8988T (cell line): Measurements from ENCODE around the gene ARHGEF37.
"Not testable (repeated sequence)": the region's sequence is repeated elsewhere in the genome, so short reads cannot be mapped to it uniquely, and the experiment has no call there.

Experiments used
- DNase-seq: peaks from one replicate; pipeline ENCODE4 v3.0.0; 2011

ARHGEF37 gene, protein sequence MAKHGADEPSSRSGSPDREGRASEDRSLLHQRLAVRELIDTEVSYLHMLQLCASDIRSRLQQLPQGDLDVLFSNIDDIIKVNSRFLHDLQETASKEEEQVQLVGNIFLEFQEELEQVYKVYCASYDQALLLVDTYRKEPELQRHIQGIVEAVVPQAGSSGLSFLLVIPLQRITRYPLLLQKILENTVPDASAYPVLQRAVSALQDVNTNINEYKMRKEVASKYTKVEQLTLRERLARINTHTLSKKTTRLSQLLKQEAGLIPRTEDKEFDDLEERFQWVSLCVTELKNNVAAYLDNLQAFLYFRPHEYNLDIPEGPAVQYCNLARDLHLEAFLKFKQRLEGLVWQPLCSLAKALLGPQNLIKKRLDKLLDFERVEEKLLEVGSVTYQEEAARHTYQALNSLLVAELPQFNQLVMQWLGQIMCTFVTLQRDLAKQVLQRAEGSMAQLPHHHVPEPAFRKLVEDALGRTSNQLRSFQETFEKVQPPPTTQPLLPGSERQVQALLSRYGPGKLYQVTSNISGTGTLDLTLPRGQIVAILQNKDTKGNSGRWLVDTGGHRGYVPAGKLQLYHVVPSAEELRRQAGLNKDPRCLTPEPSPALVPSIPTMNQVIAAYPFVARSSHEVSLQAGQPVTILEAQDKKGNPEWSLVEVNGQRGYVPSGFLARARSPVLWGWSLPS

DNA sequence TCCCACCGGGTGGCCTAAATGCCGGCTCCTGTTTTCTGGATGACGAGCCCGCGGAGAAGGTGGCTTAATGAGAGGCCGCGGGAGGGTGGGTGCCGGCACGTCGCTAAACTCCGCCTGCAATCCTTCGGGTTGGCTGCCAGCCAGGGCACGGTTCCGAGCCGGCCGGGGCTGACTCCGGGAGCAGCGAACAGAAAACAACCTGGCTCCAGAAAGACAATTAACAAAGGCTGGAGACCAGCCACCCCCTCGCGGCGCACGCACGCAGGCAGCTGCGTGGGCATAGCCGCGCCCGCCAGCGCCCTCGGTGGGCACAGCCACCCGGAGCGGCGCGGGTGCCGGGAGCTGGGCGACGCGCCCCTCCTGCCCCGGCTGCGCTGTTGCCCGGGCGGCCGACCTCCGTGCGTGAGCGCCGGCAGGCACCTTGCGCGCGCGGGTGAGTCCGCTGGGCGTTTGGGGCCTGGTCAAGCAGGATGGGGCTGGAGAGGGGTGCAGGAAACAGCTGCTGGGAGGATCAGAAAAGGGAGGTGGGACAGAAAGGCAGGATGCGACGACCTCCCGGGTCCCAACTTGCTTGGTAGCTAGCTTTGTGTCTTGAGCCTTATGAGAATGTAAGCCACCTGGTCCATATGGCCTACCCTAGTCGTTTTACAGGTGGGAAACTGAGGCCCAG, at the start of gene ARHGEF37:
Gene ARHGEF37, plus strand, starts transcription at position 307 of the 670 bp plus-strand sequence. CDS start 16,272 bp downstream, outside the sequence.
- no peak for DNase-seq

DNA sequence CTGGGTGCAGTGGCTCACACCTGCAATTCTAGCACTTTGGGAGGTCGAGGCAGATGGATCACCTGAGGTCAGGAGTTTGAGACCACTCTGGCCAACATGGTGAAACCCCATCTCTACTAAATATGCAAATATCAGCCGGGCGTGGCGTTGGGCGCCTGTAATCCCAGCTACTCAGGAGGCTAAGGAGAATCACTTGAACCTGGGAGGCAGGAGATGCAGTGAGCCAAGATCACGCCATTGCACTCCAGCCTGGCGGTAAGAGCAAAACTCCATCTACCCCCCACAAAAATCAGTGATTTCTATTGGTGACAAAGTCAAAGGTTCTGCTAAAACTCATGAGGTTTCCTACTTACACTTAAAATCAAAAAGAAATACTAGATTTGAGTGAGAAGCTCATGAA, 48.9 kb upstream of the ARHGEF37 start:
- DNase-seq = no peak

DNA sequence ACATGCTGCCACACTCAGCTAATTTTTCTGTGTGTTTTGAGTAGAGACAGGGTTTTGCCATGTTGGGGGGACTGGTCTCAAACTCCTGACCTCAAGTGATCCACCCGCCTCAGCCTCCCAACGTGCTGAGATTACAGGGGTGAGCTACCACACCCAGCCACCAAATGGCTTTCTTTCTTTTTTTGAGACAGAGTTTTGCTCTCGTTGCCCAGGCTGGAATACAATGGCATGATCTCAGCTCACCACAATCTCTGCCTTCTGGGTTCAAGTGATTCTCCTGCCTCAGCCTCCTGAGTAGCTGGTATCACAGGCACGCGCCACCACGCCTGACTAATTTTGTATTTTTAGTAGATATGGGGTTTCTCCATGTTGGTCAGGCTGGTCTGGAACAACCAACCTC, 45.5 kb upstream of the ARHGEF37 start:
- DNase-seq = not testable (repeated sequence)

DNA sequence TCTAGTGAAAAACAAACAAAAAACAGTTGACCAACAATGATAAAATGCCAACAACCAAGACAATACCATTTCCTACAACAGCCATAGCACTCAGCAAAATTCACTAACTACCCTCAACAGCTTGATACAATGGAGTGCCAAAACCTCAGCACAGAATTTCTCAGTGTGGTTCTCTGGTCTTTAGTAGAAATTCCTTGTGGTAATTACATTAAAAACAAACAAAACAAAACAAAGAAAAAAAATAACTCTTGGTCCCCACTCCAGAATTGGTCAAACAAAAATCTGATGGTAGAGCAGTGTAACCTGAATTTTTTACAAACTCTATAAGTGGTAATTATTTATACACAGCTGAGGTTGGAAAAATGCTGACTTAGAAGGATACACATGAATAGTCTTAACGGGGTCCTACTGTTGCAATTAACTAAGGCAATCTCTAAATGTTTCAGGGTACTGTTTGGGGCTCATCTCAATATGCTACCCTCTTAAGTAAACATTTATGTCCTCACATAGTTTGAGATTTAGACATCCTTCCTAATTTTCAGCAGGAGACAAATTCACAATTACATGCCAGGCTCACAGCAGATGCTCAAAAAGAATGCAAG, 43.8 kb upstream of the ARHGEF37 start:
- DNase-seq = no peak

DNA sequence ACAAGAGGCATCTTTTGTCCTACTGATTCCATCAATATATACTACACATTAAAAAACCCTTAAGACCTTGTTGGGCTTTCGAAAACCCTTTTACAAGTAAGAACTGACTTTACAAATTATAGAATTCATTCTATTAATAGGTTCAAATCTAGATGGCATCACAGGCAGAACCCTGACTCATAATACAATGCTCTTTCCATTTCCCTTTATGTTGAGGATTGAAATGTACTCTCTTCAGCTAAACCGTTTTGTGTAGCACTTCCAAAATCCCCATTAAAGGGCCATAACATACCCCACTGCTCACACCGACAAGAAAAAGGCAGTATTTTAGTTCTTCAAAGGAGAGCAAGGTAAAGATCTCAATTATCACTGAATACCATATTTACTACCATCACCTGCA, 41.2 kb upstream of the ARHGEF37 start:
- DNase-seq = no peak

DNA sequence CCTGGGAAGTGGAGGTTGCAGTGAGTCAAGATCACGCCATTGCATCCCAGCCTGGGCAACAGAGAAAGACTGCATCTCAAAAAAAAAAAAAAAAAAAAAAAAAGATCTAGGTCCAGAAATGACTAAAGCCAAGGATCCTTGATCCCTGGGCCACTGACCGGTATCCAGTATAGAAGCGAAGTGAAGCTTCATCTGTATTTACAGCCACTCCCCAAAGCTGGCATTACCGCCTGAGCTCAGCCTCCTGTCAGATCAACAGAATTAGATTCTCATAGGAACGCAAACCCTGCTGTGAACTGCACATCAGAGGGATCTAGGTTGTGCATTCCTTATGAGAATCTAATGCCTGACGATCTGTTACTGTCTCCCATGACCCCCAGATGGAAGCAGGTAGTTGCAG, 39.4 kb upstream of the ARHGEF37 start:
- DNase-seq = no peak

DNA sequence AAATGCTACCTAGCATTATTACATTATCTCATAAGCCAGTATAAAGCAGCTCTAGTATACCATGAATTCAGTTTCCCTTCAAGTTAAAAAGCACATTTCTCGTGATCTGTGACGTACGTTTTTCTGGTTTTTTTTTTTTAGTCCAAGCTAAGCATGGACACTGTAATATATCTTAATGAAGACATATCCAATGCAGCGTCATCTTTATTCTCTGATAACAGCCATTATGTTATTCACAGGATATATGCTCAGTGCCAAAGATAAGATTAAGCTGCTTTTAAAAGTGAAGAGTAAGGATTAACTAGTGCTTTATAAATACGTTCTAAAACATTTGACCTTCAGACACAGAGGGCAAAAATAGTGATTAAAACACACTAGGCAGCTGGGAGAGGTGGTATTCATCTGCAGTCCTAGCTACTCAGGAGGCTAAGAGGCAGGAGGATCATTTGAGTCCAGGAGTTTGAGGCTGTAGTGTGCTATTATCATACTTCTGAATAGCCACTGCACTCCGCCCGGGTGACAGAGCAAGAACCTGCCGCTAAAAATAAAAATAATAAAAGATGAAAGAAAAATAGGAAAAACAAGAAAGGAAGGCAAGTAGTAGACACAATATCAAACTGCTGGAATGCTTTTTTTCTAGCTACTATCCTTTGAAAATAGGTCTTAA, 37.8 kb upstream of the ARHGEF37 start:
- no peak for DNase-seq

DNA sequence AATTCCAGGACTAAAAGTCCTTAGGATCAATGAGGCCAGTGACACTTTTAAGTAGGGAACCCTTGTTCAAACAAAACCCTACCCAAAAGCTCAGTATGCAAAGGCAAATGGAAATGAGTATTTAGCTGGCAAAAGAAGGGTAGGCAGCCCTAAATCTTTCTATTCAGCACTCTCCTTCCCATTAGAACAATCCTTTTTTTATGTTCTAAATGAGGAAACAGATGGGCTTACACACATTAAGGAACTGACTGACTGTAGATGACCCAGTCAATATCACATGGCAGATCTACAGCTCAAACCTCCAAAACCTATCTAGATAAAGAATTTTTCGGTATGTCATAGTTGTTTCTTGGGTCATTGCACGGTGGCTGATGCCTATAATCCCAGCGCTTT, 37.3 kb upstream of the ARHGEF37 start:
- DNase-seq = no peak

DNA sequence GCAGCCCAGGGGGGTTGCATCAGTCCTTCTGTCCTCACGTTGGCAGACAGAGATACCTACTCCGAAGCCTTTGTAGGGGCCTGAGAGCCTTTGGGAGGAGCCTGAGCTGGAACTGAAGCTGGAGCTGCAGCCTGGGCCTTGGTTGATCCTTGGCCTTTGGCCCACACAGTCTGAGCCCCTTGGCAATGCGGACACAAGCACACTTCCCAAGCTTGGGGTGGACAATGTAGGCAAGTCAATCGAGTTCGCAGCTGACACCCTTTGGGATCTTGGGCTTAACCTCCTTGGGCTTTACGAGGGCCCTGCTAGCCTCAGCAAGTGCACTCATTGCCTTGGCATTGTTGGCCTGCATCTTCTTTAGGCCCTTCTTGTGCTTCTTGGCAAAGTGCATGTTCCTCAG, 36.0 kb upstream of the ARHGEF37 start:
- no peak for DNase-seq

DNA sequence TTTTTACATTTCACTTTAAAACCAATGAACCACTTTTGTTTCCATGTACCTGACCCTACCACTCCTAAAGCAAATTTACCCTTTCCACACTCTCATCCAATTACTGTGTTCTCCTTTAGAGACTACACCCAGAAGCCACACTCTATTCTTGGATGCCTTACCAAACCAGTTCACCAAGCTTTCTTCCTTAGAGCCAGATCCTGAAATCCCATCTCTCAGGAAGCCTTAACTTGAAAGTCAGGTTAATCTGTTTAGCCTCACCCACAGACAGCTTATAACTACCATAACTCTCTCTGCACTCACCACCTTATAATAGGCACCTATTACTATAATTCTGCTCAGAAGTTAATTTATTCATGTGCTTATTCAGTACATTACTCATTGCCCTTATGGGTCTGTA, 34.3 kb upstream of the ARHGEF37 start:
- DNase-seq = no peak

DNA sequence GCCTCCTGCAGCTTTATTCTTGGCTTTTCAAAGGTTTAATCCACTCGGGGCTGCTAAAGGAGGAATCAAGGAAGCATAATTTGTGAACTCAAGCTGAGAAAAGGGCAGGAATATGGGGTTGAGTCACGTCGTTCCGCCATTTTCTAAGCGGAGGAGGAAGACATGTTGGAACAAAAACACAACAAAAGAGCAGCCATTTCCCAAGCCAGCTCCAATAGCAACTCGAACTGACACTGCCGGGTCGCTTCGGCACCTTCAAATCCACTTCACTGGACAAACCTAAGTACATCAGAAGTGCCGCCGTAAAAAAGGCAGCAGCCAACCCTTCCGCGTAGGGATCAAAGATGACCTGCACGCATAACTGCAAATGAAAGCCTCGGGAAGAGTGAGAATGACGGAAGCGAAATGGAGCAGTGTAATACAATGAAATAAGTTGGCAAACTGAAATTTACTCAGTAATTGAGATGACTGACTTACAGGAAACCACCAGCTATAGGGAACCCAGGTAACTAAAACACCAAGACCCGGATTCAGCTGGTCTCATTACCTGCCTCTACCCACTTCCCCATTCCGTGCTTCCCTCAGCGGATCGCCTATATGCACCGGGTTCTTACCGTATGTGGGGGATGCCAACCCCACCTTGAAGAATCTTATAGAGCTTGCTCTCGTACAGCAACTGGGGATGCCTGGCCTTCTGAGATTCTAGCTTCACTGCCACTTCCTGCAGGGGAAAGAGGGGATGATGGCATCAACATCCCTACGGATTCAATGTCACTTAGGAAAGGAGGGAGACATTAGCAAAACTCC, 31.6 kb upstream of the ARHGEF37 start:
- no peak for DNase-seq

DNA sequence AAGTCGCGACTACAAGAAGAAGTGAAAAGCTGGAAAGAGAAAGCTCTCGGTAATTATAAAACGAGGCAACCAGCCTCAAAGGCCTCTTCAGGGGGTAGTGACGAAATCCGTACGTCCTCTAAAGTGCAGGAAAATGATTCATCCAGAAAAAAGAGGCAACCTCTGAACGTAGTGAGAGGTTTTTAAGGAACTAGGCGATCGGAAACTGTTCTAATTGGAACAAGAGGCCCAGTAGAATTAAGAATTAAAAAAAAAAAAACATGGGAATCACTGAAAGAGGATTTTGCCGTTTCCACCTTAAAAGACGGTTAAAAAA, 31.1 kb upstream of the ARHGEF37 start:
- no peak for DNase-seq

DNA sequence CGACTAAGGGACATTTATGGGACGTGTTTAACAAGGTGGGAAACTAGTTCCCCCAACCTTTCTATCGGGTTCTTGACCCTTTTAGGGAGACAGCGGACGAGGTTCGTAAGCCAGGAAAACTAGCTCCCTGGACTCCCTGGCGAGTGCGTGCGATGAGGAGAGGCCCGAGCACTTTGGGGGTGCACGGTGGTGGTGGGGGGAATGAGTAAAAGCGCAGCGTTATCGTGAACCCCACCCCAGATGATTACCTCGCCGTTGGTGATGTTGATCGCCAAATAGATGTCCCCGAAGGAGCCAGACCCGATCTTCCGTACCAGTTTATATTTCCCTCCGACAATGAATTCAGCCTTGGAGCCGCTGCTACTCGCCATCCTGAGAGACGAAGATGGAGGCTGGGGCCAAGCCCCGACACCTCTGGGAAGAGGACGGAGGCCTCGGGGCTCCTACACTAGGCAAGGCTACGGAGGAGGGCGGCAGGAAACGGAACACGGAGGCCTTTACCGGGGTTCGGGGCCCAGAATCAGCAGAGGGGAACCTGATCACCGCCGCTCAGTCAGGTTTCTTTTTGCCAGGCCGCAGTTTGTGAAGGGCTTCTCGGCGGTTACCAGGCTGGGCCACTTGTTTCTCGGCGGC, 30.6 kb upstream of the ARHGEF37 start:
- no peak for DNase-seq

DNA sequence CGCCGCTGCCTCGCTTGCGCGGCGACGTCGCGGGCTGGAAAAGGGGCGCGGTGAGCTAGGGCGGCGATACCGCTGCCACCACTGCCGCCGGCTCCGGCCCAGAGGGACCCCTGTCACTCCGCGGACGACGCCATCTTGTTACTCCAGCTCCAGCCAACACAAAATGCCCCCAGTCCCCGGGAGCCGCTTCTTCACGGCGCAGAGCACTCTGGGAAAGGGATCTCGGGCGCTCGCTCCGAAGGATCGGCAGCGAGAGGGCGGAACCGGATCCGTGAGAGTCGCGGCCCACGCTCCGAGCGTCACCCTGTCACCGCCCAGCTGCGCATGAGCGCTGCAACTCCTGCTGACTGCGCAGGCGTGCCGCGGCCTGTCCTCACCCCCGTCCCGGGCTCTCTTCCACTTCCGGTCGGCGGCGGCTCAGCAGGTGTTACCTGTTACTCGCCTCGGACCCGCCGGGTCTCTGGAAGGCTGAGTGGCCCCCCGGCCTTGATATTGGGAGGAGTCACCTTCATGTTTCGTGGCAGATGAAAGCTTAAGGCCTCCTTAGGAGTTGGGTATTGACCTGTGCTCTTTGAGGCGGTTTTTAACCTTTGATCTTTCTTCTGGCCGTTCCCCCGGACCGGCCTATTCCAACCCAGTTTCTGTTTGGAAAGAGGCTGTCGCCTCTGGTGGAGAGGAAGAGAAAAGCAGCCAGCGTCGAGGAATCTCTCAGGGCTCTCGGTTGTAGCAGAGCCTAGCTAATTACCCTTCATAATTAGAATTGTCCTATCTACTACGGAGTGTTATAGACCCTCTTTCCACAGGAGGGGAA, 29.9 kb upstream of the ARHGEF37 start, which contains the start of gene CSNK1A1:
Gene CSNK1A1, minus strand, starts transcription at position 213 of the 811 bp plus-strand sequence. CDS start 475 bp downstream, outside the sequence.
- DNase-seq = peak; percentile 94

DNA sequence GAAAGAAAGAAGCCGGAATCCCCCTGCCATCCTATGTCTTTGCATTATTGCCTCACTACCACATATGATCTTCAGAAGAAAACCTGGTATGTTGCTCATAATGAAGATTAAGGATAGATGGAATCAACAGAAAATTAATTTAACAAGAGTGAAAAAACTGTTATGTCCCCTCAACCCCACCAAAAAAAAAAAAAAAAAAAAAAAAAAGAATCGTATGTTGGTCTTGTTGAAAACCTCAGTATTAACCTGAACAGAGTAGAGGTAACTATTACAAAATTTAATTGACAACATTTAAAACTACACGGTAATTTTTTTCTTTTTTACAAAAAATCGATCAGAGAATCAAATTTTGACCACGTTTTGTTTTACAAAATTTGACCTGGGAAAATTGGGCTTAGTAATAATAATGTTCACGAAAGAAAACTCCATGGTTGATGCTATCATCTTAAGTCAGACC, 29.2 kb upstream of the ARHGEF37 start:
- no peak for DNase-seq

DNA sequence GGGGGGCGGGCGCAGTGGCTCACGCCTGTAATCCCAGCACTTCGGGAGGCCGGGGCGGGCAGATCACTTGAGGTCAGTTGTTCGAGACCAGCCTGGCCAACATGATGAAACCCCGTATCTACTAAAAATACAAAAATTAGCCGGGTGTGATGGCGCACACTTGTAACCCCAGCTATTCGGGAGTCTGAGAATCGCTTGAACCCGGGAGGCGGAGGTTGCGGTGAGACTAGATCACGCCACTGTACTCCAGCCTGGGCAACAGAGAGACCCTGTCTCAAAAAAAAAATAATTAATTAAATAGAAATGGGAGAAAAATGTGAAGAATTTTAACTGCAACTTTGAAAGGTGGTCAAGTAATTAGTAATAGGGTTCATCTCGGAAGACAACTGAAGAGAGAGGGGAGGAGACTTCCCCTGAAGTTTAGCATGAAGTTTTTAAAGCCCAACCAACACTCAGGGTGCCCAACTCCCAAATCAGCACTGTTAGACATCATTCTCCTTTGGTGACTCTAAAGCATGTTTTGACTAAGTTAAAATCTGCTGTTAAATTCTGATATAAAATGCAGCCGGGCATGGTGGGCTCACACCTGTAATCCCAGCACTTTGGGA, 28.6 kb upstream of the ARHGEF37 start:
- DNase-seq = no peak

DNA sequence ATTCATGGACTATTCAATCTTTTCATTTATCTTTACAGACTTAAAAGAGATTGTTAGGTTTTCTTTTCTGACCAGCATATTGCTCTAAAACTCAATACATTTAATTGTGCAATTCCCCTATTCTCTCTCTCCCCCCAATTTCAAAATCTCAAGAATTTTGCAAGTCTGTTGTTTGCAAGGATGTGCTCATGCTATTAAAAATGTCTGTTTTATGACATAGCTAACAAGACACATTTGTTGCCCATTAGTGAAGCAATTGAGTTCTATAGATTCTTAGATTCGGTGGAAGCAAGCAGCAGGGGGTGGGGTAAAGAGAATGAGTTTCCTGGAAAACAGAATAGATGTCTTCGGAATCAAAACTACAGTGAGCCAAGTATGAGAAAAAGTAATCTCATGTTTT, 21.6 kb upstream of the ARHGEF37 start:
- no peak for DNase-seq

DNA sequence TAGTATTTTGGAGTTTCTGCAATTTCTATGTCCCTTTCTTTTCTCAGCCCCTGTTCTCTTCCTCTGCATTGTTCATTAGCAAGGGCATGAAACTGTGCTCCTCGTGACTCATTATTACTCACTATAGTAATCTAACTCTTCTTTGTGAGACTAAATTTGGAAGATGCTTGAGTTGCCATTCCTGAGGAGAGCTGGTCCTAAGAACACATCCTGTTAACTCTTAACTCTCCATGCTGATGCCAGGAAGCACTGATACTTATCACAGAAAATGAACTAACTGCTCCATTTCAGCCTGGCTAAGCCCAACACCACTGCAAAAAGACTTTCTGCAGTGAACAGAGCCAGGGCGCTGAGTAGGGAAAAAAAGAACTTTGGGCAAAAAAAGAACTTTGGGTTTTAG, 19.4 kb upstream of the ARHGEF37 start:
- DNase-seq = no peak

DNA sequence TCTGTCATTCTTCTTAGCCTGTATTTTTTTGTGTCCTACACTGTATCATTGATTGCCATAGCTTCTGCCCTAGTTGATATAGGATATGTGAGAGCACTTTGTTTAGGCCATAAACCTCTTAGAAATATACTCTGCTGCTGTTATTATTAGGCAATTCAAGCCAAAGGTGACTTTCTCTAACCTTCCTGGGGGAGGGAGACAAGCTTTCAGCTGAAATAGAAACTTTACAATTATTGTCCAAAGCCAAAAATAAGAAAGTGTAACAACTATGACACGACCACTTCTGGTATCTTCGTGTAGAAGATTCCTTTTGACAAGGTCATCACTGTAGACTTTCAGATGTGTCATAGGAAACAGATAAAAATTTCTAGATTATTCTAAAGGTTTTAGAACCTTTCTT, 17.8 kb upstream of the ARHGEF37 start:
- no peak for DNase-seq

DNA sequence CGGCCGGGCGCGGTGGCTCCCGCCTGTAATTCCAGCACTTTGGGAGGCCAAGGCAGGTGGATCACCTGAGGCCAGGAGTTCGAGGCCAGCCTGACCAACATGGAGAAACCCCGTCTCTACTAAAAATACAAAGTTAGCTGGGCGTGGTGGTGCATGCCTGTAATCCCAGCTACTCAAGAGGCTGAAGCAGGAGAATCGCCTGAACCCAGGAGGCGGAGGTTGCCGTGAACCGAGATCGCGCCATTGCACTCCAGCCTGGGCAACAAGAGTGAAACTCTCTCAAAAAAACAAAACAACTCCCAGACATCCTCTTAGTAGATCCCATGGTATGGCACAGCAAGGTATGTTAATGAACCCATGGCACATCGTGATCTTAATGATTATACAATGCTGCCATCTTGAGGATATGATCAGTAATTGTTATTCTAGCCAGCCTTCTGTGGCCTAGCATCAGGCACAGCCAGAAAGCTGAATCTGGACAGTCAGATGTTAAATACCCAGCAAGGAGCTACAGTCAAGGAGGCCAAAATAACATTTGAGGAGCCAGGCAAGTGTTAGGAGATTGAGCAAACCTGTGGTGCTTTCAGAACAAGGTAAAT, 16.7 kb upstream of the ARHGEF37 start:
- DNase-seq = not testable (repeated sequence)
